SK-N-MC (cell line): ENCODE data around the gene HYAL2.

ENCODE experiments used
- EZH2 ChIP-seq: fragments of 200-600 bp; sonication (generic); IDR thresholded peaks from one replicate; pipeline ENCODE4 v1.6.1; 2017; ENCODE audit warnings: antibody characterized with exemption
- POLR2AphosphoS5 ChIP-seq: IDR thresholded peaks from 2 replicates; pipeline ENCODE4 v1.6.1; 2012; ENCODE audit warnings: mild to moderate bottlenecking, low read depth, low read length, borderline replicate concordance

DNA sequence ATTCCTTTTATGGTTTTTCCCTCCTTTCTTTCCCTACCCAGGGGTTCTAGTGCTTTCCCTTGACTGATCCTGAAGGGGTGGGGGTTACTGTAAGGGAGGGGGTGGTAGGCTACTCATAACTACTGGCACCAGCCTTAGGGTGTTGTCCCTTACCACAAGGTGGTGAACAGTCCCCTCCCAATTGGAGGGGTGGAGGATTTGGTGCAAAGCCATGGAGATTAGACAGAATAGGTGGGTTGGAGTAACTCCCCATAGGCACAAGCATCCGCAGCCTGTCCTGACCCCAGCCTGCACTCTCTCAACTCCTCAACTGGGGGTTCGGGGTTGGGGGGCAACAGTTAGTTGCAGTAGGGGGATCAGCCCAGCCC is 2.6 kb upstream of the HYAL2 start:
- no peak for TF ChIP-seq POLR2AphosphoS5
- no peak for TF ChIP-seq EZH2
